BJ (cell line): Measurements from ENCODE around the gene RPL28. TPM values are rescaled to one million over a fixed set of nuclear protein-coding genes. Genes with fewer than 3 reads are reported as not detected.
"Not testable (repeated sequence)": the region's sequence is repeated elsewhere in the genome, so short reads cannot be mapped to it uniquely, and the experiment has no call there.

Experiments used
- CTCF ChIA-PET: fragments of 350-600 bp; formaldehyde crosslinking; extraction: SDS; loops from one replicate; lab custom pipeline; 2021; ENCODE audit warnings: antibody characterized with exemption, inconsistent platforms; lab: Yijun Ruan, JAX
- POLR2A ChIA-PET: fragments of 300-600 bp; sonication (Branson Sonifier 250); formaldehyde crosslinking; extraction: SDS; loops from one replicate; lab custom pipeline; 2021; ENCODE audit warnings: antibody characterized with exemption; lab: Charles Lee
- DNase-seq: peaks from one replicate; pipeline ENCODE4 v3.0.0-alpha.2; 2011; ENCODE audit warnings: low read depth
- H3K27me3 ChIP-seq: 2 replicates; pipeline ENCODE4 v1.6.0; 2011; ENCODE audit warnings: low read length; ENCODE audit not compliant: control insufficient read depth, insufficient read depth
- H3K36me3 ChIP-seq: 2 replicates; pipeline ENCODE4 v1.5.1; 2011; ENCODE audit warnings: low read length; ENCODE audit not compliant: control insufficient read depth, insufficient read depth
- H3K4me3 ChIP-seq: 2 replicates; pipeline ENCODE4 v1.5.1; 2011; ENCODE audit warnings: low read depth, mild to moderate bottlenecking, control low read depth, low read length
- polyA plus RNA-seq: library from polyadenylated mRNA; depleted of rRNA; stranded (reverse); fragments of >200 nt; gene quantifications from 2 replicates; pipeline ENCODE4 v1.2.3, GENCODE V29; 2011
- TF ChIP-seq, protein P1 (sequence below): IDR thresholded peaks from 2 replicates; pipeline ENCODE4 v1.5.1; 2011; ENCODE audit warnings: low read depth, mild to moderate bottlenecking, control low read depth, inconsistent platforms, low read length, moderate library complexity; ENCODE audit not compliant: insufficient read depth

The RPL28 gene
- polyA plus RNA-seq, 1 experiment, result 838 TPM

DNA sequence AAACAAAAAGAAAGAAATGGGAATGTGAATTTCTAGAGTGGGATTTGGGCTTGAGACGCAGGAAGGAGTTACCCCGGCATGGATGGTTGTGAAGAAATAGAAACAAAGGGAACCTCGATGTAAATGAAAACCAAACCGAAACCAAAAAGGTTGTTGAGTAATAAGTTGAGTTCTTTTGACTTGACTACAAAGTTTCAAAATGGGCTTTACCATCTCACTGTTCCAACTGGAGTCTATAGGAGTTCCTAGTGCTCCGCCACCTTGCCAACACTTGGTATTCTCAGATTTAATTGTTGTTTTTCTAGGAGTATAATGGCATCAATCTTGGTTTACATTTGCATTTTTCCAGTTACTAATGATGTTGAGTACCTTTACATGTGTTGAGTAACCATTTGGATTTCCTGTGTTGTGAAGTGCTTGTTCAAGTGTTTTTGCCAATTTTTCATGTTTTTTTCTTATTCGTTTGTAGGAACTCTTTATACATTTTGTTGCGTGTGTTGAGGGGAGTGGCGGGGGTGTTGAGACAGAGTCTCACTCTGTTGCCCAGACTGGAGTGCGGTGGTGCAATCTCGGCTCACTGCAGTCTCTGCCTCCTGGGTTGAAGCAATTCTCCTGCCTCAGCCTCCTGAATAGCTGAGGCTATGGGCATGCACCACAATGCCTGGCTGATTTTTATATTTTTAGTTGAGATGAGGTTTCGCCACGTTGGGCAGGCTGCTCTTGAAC lies 12.6 kb downstream of the RPL28 start:
- Histone ChIP-seq H3K27me3 (no peaks in the 10 kb centered on the region), H3K36me3 (peaks cover 13% of the 10 kb centered on the region), H3K4me3 (no peak overlapping the region)
- ChIA-PET CTCF (interaction anchor here (1.3 to 2.8 kb wide), 2 partner anchors 20 to 97 kb away, joined by 3 to 6 read pairs; no protein-coding TSS in a partner anchor), POLR2A (no interaction called here)
- no peak for DNase-seq
- TF ChIP-seq, protein P1, sequence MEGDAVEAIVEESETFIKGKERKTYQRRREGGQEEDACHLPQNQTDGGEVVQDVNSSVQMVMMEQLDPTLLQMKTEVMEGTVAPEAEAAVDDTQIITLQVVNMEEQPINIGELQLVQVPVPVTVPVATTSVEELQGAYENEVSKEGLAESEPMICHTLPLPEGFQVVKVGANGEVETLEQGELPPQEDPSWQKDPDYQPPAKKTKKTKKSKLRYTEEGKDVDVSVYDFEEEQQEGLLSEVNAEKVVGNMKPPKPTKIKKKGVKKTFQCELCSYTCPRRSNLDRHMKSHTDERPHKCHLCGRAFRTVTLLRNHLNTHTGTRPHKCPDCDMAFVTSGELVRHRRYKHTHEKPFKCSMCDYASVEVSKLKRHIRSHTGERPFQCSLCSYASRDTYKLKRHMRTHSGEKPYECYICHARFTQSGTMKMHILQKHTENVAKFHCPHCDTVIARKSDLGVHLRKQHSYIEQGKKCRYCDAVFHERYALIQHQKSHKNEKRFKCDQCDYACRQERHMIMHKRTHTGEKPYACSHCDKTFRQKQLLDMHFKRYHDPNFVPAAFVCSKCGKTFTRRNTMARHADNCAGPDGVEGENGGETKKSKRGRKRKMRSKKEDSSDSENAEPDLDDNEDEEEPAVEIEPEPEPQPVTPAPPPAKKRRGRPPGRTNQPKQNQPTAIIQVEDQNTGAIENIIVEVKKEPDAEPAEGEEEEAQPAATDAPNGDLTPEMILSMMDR, result no peak

DNA sequence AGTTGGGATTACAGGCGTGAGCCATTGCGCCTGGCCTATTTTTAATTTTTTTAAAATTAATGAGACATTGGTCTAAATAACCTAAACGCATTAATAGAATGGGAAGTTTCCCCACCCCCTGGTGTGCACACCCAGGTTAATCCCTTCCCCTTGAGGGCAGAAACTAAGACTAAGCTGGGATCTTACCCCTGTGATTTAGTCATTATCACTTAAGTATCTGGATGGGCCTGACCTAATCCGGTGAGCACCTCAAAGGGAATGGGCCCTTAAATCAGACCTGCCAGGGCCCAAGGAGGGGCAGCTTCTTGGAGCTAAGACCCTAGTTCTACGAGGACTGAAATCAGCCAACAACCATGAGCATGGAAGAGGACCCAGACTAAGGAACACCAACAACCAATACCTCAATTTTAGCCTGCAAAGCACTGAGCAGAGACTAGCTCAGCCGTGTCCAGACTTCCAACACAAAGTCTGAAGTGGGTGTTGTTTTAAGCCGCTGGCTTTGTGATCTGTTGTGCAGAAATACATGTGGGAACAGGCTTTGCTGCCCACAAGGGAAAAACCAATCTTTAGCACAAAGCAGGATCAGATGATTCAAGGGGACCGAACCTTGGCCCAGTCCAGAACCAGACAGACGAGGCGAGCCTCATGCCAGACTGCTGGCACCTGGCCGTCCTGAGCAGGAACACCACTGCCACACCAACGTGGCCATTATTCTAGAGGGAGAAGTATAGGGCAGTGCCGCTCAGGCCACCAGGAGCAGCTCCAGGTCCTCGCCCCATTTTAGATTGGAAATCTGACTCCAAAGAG lies 14.8 kb downstream of the RPL28 start:
- Histone ChIP-seq H3K27me3 (no peaks in the 10 kb centered on the region), H3K36me3 (peaks cover 15% of the 10 kb centered on the region), H3K4me3 (no peak overlapping the region)
- CTCF ChIA-PET, result interaction anchor here (0.9 to 2.8 kb wide), 5 partner anchors 18 to 108 kb away, joined by 3 to 7 read pairs (median 4); no protein-coding TSS in a partner anchor
- no peak for DNase-seq
- POLR2A ChIA-PET, result no interaction called here
- TF ChIP-seq, protein P1, result no peak

DNA sequence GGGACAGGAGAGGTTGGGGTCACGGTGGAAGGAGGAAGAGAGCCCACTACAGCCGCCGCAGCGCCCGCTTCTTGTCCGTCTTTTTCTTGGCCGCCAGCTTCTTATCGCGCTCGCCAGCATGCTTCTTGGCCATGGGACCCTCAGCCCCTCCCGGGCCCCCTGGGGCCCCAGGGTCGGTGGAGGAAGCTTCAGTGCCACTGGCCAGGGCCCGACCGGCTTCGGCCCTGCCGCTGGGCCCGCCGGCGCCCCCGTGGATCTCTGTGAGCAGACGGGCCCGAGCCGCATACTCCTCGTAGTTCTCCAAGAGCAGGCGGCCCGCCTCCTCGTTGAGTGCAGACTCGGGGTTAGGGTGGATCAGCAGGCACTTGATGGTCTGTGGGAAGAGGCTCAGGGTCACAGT lies 15.7 kb downstream of the RPL28 start:
- POLR2A ChIA-PET, H3K27me3 ChIP-seq, H3K4me3 ChIP-seq, DNase-seq: not testable (repeated sequence)
- peaks cover 17% of the 10 kb centered on the region for H3K36me3 ChIP-seq
- CTCF ChIA-PET, result interaction anchor here (1.2 to 2.8 kb wide), 4 partner anchors 17 to 260 kb away, joined by 3 to 7 read pairs (median 5); no protein-coding TSS in a partner anchor

DNA sequence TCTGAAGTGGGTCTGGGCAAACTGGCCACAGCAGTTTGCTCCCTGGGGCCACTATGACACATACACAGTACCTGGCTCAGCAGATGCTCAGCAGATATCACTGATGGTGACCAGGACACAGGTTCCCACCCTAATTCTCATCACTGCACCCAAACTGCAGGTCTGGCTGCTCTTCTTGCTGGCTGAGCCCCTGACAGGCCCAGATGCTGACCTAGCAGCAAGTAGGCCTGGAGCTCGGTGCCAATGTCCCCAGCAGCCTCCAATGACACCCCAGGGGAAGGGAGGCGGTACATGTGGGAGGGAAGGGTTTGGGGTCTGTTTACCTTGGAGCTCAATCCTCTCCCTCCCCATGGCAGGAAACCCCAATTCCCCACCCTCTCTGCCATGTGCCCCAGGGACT lies 16.8 kb downstream of the RPL28 start:
- ChIA-PET POLR2A (interaction anchor here (0.6 kb wide), 1 partner anchor 143 kb away, joined by 6 read pairs; no protein-coding TSS in a partner anchor), CTCF (interaction anchor here (0.6 to 1.3 kb wide), 5 partner anchors 13 to 715 kb away, joined by 3 to 6 read pairs (median 3); no protein-coding TSS in a partner anchor)
- TF ChIP-seq, protein P1, result no peak
- Histone ChIP-seq H3K27me3 (no peaks in the 10 kb centered on the region), H3K36me3 (peaks cover 17% of the 10 kb centered on the region), H3K4me3 (no peak overlapping the region)
- DNase-seq, result no peak

DNA sequence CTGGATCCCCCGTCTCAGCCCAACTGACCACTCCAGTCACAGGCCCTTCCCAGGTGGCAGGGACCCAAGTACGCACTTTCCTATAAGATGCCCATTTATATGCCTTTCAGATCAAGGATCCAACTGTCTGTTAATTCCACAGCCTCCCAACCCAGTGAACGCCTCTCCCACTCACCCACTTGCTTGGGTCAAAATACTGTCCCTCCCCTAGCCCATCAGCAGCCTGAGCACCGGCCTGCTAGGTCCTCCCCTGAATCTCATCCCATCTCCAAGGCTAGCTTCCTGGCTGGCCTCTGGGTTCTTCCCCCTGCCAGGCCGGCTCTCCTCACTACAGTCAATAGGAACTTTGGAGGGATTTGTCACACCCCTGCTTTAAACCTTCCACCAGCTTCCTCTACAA lies 19.9 kb downstream of the RPL28 start:
- ChIA-PET POLR2A (interaction anchor here (0.7 kb wide), 1 partner anchor 43 kb away, joined by 6 read pairs; the partner anchor contains the start of gene GARIN5B), CTCF (interaction anchor here (1.4 kb wide), 1 partner anchor 22 kb away, joined by 3 read pairs; the partner anchor contains the start of gene TMEM238)
- H3K4me3 ChIP-seq, result no peak overlapping the region
- no peaks in the 10 kb centered on the region for H3K27me3 ChIP-seq
- H3K36me3 ChIP-seq, result peaks cover 17% of the 10 kb centered on the region
- TF ChIP-seq, protein P1, result no peak
- no peak for DNase-seq
